Duodenal mucosa (tissue), 2 donors: ENCODE measurements around the gene ABHD12.

Experiments used
- H3K27ac ChIP-seq: one replicate; pipeline ENCODE4 v1.7.0; 2013; ENCODE audit warnings: low read depth, low read length
- H3K27me3 ChIP-seq, 2 donors: one replicate each; pipeline ENCODE4 v1.7.0; 2013; ENCODE audit warnings: low read length in 2 of 2, control low read depth in 1 of 2; ENCODE audit not compliant: insufficient read depth in 2 of 2, control insufficient read depth in 1 of 2
- H3K36me3 ChIP-seq, 2 donors: one replicate each; pipeline ENCODE4 v1.7.0; 2013; ENCODE audit warnings: low read length in 2 of 2, control low read depth in 1 of 2; ENCODE audit not compliant: insufficient read depth in 2 of 2, control insufficient read depth in 1 of 2
- H3K4me1 ChIP-seq, 2 donors: one replicate each; pipeline ENCODE4 v1.7.0; 2013; ENCODE audit warnings: low read length in 2 of 2, control low read depth in 1 of 2; ENCODE audit not compliant: insufficient read depth in 2 of 2, control insufficient read depth in 1 of 2
- H3K4me3 ChIP-seq, 2 donors: one replicate each; pipeline ENCODE4 v1.7.0; 2013; ENCODE audit warnings: low read length in 2 of 2, low read depth in 1 of 2
- H3K9ac ChIP-seq, 2 donors: one replicate each; pipeline ENCODE4 v1.7.0; 2013; ENCODE audit warnings: low read length in 2 of 2, low read depth in 1 of 2
- H3K9me3 ChIP-seq, 2 donors: one replicate each; pipeline ENCODE4 v1.7.0; 2013; ENCODE audit warnings: low read length in 2 of 2, control low read depth in 1 of 2; ENCODE audit not compliant: control insufficient read depth in 1 of 2

The ABHD12 gene

GRCh38 chr20:25382704-25383370, 7.8 kb downstream of the ABHD12 start:
- peaks cover 0 to 6% of the 10 kb centered on the region in 2 donors for H3K4me1 ChIP-seq
- no peaks in the 10 kb centered on the region for H3K27me3 ChIP-seq
- H3K36me3 ChIP-seq = peaks cover 0 to 4% of the 10 kb centered on the region in 2 donors
- no peaks in the 10 kb centered on the region for H3K9me3 ChIP-seq
- no peak overlapping the region for H3K4me3 ChIP-seq
- no peak overlapping the region for H3K27ac ChIP-seq
- no peak overlapping the region for H3K9ac ChIP-seq

- Histone ChIP-seq H3K9me3 (no peaks in the 10 kb centered on the region), H3K4me3 (no peak overlapping the region), H3K27me3 (no peaks in the 10 kb centered on the region), H3K27ac (no peak overlapping the region), H3K9ac (no peak overlapping the region), H3K36me3 (peaks cover 0 to 4% of the 10 kb centered on the region in 2 donors), H3K4me1 (peaks cover 0 to 6% of the 10 kb centered on the region in 2 donors)
Observed at GRCh38 chr20:25380945-25381614, 9.6 kb downstream of the ABHD12 start.

GRCh38 chr20:25378884-25379733, 11.5 kb downstream of the ABHD12 start:
- Histone ChIP-seq H3K27me3 (no peaks in the 10 kb centered on the region), H3K4me3 (no peak overlapping the region), H3K4me1 (peaks cover 0 to 6% of the 10 kb centered on the region in 2 donors), H3K36me3 (peaks cover 0 to 4% of the 10 kb centered on the region in 2 donors), H3K9ac (no peak overlapping the region), H3K9me3 (no peaks in the 10 kb centered on the region), H3K27ac (no peak overlapping the region)

GRCh38 chr20:25378189-25378883, 12.3 kb downstream of the ABHD12 start:
- H3K9me3 ChIP-seq = no peaks in the 10 kb centered on the region
- H3K4me1 ChIP-seq = peaks cover 0 to 6% of the 10 kb centered on the region in 2 donors
- H3K27me3 ChIP-seq = no peaks in the 10 kb centered on the region
- no peak overlapping the region for H3K9ac ChIP-seq
- H3K27ac ChIP-seq = no peak overlapping the region
- no peak overlapping the region for H3K4me3 ChIP-seq
- peaks cover 0 to 4% of the 10 kb centered on the region in 2 donors for H3K36me3 ChIP-seq

GRCh38 chr20:25376886-25377285, 13.7 kb downstream of the ABHD12 start:
- no peak overlapping the region for H3K4me3 ChIP-seq
- no peak overlapping the region for H3K9ac ChIP-seq
- H3K27ac ChIP-seq = no peak overlapping the region

GRCh38 chr20:25376236-25376635, 14.4 kb downstream of the ABHD12 start:
- Histone ChIP-seq H3K9me3 (no peaks in the 10 kb centered on the region), H3K4me3 (no peak overlapping the region), H3K36me3 (peaks cover 0 to 4% of the 10 kb centered on the region in 2 donors), H3K4me1 (peaks cover 0 to 6% of the 10 kb centered on the region in 2 donors), H3K9ac (no peak overlapping the region), H3K27me3 (no peaks in the 10 kb centered on the region), H3K27ac (no peak overlapping the region)

More at GRCh38 chr20:25376886-25377285, 13.7 kb downstream of the ABHD12 start:
- peaks cover 0 to 6% of the 10 kb centered on the region in 2 donors for H3K4me1 ChIP-seq
- H3K9me3 ChIP-seq = no peaks in the 10 kb centered on the region
- peaks cover 0 to 4% of the 10 kb centered on the region in 2 donors for H3K36me3 ChIP-seq
- no peaks in the 10 kb centered on the region for H3K27me3 ChIP-seq

- no peaks in the 10 kb centered on the region for H3K36me3 ChIP-seq
- no peak overlapping the region for H3K9ac ChIP-seq
- H3K27ac ChIP-seq = no peak overlapping the region
- peaks cover 0 to 6% of the 10 kb centered on the region in 2 donors for H3K4me1 ChIP-seq
- no peaks in the 10 kb centered on the region for H3K27me3 ChIP-seq
- no peak overlapping the region for H3K4me3 ChIP-seq
- H3K9me3 ChIP-seq = no peaks in the 10 kb centered on the region
Observed at GRCh38 chr20:25374842-25375241, 15.8 kb downstream of the ABHD12 start.

GRCh38 chr20:25372584-25373336, 17.9 kb downstream of the ABHD12 start:
- H3K36me3 ChIP-seq = no peaks in the 10 kb centered on the region
- H3K27ac ChIP-seq = no peak overlapping the region
- no peaks in the 10 kb centered on the region for H3K27me3 ChIP-seq
- no peak overlapping the region for H3K9ac ChIP-seq
- no peak overlapping the region for H3K4me3 ChIP-seq
- H3K4me1 ChIP-seq = no peaks in the 10 kb centered on the region
- H3K9me3 ChIP-seq = no peaks in the 10 kb centered on the region

GRCh38 chr20:25369971-25370370, 20.7 kb downstream of the ABHD12 start:
- Histone ChIP-seq H3K9ac (no peak overlapping the region), H3K4me1 (no peaks in the 10 kb centered on the region), H3K4me3 (no peak overlapping the region), H3K36me3 (no peaks in the 10 kb centered on the region), H3K27ac (no peak overlapping the region), H3K9me3 (no peaks in the 10 kb centered on the region), H3K27me3 (no peaks in the 10 kb centered on the region)
